ENCODE data around the gene SLC25A1. TPM values are rescaled to one million over a fixed set of nuclear protein-coding genes. Genes with fewer than 3 reads are reported as not detected.

SLC25A1 gene
- total and polyA plus RNA-seq, 2 experiments from 2014 or later = 141 to 242 TPM

DNA sequence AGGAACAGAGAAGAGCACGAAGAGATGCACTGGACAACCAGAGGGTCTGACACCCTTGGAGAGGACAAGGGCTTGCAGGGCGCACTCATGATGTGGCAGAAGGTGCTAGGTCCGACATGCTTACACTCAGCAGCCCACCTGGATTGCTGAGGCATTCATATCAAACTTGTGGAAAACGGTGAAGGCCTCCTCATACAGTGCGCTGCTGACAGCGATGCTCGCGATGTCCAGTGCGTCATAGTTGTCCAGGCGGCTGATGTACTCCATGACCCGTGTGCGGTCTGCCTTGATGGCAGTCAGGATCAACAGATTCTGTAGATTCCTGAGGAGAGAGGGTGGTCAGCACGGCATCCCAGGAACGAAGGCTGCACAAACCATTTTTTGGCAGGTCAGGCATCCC lies 31.7 kb upstream of the SLC25A1 start:
- H3K9me3 Mint-ChIP-seq = no peaks in the 10 kb centered on the region
- Histone ChIP-seq H3K4me3 (no peak overlapping the region), H3F3A (replicated peaks; ENCODE audit: low read depth) (no peaks in the 10 kb centered on the region), H4K20me1 (replicated peaks; ENCODE audit: insufficient read depth) (0 out of 2 replicates have a peak, but pooled peaks cover 3% of the 10 kb centered on the region), H3K4me1 (ENCODE audit: insufficient read depth) (peaks cover 18% of the 10 kb centered on the region), H3K27me3 (ENCODE audit: insufficient read depth) (no peaks in the 10 kb centered on the region), H3K36me3 (ENCODE audit: insufficient read depth) (no peaks in the 10 kb centered on the region), H3K79me2 (replicated peaks; ENCODE audit: insufficient read depth) (no peaks in the 10 kb centered on the region), H2AFZ (no peak overlapping the region), H3K9me2 (ENCODE audit: insufficient read depth) (no peaks in the 10 kb centered on the region), H3K4me2 (no peak overlapping the region), H3K27ac (ENCODE audit: low read depth) (no peak overlapping the region)
- DNase-seq (ENCODE audit: low spot score) (no peak), ATAC-seq (no peak)
- H3K27ac Mint-ChIP-seq = no peak overlapping the region
- peaks cover 34% of the 10 kb centered on the region for H3K4me1 Mint-ChIP-seq
- no peak overlapping the region for H3K4me3 Mint-ChIP-seq
- peaks cover 2% of the 10 kb centered on the region for H3K27me3 Mint-ChIP-seq (ENCODE audit: insufficient read depth, low read depth, poor library complexity)
- TF ChIP-seq, protein P1, sequence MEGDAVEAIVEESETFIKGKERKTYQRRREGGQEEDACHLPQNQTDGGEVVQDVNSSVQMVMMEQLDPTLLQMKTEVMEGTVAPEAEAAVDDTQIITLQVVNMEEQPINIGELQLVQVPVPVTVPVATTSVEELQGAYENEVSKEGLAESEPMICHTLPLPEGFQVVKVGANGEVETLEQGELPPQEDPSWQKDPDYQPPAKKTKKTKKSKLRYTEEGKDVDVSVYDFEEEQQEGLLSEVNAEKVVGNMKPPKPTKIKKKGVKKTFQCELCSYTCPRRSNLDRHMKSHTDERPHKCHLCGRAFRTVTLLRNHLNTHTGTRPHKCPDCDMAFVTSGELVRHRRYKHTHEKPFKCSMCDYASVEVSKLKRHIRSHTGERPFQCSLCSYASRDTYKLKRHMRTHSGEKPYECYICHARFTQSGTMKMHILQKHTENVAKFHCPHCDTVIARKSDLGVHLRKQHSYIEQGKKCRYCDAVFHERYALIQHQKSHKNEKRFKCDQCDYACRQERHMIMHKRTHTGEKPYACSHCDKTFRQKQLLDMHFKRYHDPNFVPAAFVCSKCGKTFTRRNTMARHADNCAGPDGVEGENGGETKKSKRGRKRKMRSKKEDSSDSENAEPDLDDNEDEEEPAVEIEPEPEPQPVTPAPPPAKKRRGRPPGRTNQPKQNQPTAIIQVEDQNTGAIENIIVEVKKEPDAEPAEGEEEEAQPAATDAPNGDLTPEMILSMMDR (conservative IDR thresholded peaks at IDR 0.05; ENCODE audit: low read depth in 2 of 2) = no peak
- TF ChIP-seq EZH2phosphoT487 (IDR thresholded peaks at IDR 0.05; ENCODE audit: unreplicated experiment) (no peak), ZNF114 (CRISPR knock-in tag; IDR thresholded peaks at IDR 0.05) (no peak), ZNF331 (CRISPR knock-in tag; IDR thresholded peaks at IDR 0.05; ENCODE audit: low read depth) (no peak), EZH2 (IDR thresholded peaks at IDR 0.05; ENCODE audit: low read depth, unreplicated experiment) (no peak), NANOG (IDR thresholded peaks at IDR 0.05; ENCODE audit: borderline replicate concordance) (no peak), POLR2AphosphoS5 (IDR thresholded peaks at IDR 0.05; ENCODE audit: low read depth) (no peak), JUNB (IDR thresholded peaks at IDR 0.05; ENCODE audit: unreplicated experiment) (no peak), STAT1 (IDR thresholded peaks at IDR 0.05; ENCODE audit: unreplicated experiment) (no peak), CREB1 (CRISPR knock-in tag; IDR thresholded peaks at IDR 0.05; ENCODE audit: low read depth) (no peak)
- TF ChIP-seq, protein P2, sequence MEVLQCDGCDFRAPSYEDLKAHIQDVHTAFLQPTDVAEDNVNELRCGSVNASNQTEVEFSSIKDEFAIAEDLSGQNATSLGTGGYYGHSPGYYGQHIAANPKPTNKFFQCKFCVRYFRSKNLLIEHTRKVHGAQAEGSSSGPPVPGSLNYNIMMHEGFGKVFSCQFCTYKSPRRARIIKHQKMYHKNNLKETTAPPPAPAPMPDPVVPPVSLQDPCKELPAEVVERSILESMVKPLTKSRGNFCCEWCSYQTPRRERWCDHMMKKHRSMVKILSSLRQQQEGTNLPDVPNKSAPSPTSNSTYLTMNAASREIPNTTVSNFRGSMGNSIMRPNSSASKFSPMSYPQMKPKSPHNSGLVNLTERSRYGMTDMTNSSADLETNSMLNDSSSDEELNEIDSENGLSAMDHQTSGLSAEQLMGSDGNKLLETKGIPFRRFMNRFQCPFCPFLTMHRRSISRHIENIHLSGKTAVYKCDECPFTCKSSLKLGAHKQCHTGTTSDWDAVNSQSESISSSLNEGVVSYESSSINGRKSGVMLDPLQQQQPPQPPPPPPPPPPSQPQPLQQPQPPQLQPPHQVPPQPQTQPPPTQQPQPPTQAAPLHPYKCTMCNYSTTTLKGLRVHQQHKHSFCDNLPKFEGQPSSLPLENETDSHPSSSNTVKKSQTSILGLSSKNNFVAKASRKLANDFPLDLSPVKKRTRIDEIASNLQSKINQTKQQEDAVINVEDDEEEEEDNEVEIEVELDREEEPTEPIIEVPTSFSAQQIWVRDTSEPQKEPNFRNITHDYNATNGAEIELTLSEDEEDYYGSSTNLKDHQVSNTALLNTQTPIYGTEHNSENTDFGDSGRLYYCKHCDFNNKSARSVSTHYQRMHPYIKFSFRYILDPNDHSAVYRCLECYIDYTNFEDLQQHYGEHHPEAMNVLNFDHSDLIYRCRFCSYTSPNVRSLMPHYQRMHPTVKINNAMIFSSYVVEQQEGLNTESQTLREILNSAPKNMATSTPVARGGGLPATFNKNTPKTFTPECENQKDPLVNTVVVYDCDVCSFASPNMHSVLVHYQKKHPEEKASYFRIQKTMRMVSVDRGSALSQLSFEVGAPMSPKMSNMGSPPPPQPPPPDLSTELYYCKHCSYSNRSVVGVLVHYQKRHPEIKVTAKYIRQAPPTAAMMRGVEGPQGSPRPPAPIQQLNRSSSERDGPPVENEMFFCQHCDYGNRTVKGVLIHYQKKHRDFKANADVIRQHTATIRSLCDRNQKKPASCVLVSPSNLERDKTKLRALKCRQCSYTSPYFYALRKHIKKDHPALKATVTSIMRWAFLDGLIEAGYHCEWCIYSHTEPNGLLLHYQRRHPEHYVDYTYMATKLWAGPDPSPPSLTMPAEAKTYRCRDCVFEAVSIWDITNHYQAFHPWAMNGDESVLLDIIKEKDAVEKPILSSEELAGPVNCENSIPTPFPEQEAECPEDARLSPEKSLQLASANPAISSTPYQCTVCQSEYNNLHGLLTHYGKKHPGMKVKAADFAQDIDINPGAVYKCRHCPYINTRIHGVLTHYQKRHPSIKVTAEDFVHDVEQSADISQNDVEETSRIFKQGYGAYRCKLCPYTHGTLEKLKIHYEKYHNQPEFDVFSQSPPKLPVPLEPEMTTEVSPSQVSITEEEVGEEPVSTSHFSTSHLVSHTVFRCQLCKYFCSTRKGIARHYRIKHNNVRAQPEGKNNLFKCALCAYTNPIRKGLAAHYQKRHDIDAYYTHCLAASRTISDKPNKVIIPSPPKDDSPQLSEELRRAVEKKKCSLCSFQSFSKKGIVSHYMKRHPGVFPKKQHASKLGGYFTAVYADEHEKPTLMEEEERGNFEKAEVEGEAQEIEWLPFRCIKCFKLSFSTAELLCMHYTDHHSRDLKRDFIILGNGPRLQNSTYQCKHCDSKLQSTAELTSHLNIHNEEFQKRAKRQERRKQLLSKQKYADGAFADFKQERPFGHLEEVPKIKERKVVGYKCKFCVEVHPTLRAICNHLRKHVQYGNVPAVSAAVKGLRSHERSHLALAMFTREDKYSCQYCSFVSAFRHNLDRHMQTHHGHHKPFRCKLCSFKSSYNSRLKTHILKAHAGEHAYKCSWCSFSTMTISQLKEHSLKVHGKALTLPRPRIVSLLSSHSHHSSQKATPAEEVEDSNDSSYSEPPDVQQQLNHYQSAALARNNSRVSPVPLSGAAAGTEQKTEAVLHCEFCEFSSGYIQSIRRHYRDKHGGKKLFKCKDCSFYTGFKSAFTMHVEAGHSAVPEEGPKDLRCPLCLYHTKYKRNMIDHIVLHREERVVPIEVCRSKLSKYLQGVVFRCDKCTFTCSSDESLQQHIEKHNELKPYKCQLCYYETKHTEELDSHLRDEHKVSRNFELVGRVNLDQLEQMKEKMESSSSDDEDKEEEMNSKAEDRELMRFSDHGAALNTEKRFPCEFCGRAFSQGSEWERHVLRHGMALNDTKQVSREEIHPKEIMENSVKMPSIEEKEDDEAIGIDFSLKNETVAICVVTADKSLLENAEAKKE (CRISPR knock-in tag; IDR thresholded peaks at IDR 0.05) = no peak
- TF ChIP-seq, protein P3, sequence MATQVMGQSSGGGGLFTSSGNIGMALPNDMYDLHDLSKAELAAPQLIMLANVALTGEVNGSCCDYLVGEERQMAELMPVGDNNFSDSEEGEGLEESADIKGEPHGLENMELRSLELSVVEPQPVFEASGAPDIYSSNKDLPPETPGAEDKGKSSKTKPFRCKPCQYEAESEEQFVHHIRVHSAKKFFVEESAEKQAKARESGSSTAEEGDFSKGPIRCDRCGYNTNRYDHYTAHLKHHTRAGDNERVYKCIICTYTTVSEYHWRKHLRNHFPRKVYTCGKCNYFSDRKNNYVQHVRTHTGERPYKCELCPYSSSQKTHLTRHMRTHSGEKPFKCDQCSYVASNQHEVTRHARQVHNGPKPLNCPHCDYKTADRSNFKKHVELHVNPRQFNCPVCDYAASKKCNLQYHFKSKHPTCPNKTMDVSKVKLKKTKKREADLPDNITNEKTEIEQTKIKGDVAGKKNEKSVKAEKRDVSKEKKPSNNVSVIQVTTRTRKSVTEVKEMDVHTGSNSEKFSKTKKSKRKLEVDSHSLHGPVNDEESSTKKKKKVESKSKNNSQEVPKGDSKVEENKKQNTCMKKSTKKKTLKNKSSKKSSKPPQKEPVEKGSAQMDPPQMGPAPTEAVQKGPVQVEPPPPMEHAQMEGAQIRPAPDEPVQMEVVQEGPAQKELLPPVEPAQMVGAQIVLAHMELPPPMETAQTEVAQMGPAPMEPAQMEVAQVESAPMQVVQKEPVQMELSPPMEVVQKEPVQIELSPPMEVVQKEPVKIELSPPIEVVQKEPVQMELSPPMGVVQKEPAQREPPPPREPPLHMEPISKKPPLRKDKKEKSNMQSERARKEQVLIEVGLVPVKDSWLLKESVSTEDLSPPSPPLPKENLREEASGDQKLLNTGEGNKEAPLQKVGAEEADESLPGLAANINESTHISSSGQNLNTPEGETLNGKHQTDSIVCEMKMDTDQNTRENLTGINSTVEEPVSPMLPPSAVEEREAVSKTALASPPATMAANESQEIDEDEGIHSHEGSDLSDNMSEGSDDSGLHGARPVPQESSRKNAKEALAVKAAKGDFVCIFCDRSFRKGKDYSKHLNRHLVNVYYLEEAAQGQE (IDR thresholded peaks at IDR 0.05; ENCODE audit: unreplicated experiment) = no peak
- TF ChIP-seq, protein P4, sequence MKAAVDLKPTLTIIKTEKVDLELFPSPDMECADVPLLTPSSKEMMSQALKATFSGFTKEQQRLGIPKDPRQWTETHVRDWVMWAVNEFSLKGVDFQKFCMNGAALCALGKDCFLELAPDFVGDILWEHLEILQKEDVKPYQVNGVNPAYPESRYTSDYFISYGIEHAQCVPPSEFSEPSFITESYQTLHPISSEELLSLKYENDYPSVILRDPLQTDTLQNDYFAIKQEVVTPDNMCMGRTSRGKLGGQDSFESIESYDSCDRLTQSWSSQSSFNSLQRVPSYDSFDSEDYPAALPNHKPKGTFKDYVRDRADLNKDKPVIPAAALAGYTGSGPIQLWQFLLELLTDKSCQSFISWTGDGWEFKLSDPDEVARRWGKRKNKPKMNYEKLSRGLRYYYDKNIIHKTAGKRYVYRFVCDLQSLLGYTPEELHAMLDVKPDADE (IDR thresholded peaks at IDR 0.05) = no peak
- H3K36me3 Mint-ChIP-seq (ENCODE audit: low read depth) = peaks cover 12% of the 10 kb centered on the region; the same call in 2 of the 3 replicates

All from GM23338 (cell line).